ENCODE data around the gene ANKRD11.
A peak's percentile ranks its signal among the peaks of the same experiment; 100 is the strongest.
"Not testable (repeated sequence)": the region's sequence is repeated elsewhere in the genome, so short reads cannot be mapped to it uniquely, and the experiment has no call there.

ANKRD11 gene

GRCh38 chr16:89475144-89475543 lies 15.2 kb downstream of the ANKRD11 start:
- Mint-ChIP-seq H3K4me3 (peak overlapping the region; percentile 23), H3K4me1 (peaks cover 94% of the 10 kb centered on the region), H3K27me3 (no peaks in the 10 kb centered on the region), H3K36me3 (peaks cover 3% of the 10 kb centered on the region), H3K27ac (no peak overlapping the region), H3K9me3 (no peaks in the 10 kb centered on the region)

- Mint-ChIP-seq H3K27ac (peak overlapping the region; percentile 35), H3K27me3 (no peaks in the 10 kb centered on the region), H3K4me3 (peak overlapping the region; percentile 68), H3K36me3 (peaks cover 3% of the 10 kb centered on the region), H3K4me1 (peaks cover 95% of the 10 kb centered on the region), H3K9me3 (no peaks in the 10 kb centered on the region)
These were observed 16.5 kb downstream of the ANKRD11 start for GRCh38 chr16:89473791-89474414.

GRCh38 chr16:89473136-89473712 lies 17.1 kb downstream of the ANKRD11 start:
- peak overlapping the region; percentile 72 for H3K27ac Mint-ChIP-seq
- H3K9me3 Mint-ChIP-seq = no peaks in the 10 kb centered on the region
- peak overlapping the region; percentile 68 for H3K4me3 Mint-ChIP-seq
- no peaks in the 10 kb centered on the region for H3K27me3 Mint-ChIP-seq
- H3K36me3 Mint-ChIP-seq = peaks cover 3% of the 10 kb centered on the region
- peaks cover 93% of the 10 kb centered on the region for H3K4me1 Mint-ChIP-seq

DNA sequence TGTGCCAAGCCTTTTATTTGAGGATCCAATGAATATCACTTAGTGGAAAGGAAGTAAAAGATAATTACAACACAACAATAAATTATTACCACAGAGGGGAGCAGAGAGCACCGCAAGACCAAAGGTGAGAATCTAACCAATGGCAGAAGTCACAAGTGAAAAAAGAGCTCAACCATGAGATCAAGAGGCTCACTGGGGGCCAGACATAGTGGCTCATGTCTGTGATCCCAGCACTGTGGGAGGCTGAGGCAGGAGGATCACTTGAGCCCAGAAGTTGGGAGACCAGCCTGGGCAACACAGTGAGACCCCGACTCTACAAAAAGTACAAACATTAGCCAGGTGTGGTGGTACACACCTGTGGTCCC lies 17.7 kb downstream of the ANKRD11 start:
- no peaks in the 10 kb centered on the region for H3K27me3 Mint-ChIP-seq
- H3K4me3 Mint-ChIP-seq = peak overlapping the region; percentile 68
- peaks cover 3% of the 10 kb centered on the region for H3K36me3 Mint-ChIP-seq
- H3K9me3 Mint-ChIP-seq = no peaks in the 10 kb centered on the region
- peak overlapping the region; percentile 72 for H3K27ac Mint-ChIP-seq
- peaks cover 93% of the 10 kb centered on the region for H3K4me1 Mint-ChIP-seq

DNA sequence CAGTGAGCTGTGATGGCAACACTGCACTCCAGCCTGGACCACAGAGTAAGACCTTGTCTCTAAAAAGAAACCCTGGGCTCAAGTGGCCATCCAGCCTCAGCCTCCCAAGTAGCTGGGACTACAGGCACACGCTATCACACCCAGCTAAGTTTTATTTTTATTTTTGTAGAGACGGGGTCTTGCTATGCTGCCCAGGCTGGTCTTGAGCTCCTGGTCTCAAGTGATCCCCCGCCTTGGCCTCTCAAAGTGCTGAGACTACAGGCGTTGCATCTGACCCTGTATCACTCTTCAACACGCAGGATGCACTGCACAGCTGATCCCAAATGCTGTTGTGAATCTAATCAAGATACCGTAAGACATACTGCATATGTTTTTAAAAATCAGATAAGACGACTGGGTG lies 23.0 kb downstream of the ANKRD11 start:
- H3K4me3 Mint-ChIP-seq = no peak overlapping the region
- H3K4me1 Mint-ChIP-seq = peaks cover 73% of the 10 kb centered on the region
- peak overlapping the region; percentile 35 for H3K27ac Mint-ChIP-seq
- no peaks in the 10 kb centered on the region for H3K9me3 Mint-ChIP-seq
- no peaks in the 10 kb centered on the region for H3K36me3 Mint-ChIP-seq
- H3K27me3 Mint-ChIP-seq = no peaks in the 10 kb centered on the region

DNA sequence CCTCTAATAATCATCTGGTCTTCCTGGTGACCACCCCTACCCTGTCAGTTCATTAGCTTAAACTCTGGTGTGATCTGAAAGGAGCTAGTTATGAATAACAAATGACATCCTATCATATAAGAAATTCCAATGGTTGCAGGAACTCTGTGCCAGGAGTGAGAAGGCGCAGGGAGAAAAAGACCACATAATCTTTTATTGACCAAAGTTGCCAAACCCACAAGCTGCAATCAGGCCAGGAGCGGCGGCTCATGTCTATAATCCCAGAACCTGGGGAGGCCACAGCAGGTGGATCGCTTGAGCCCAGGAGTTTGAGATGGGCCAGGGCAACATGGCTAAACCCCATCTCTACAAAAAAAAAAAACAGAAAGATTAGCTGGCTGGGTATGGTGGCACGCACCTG lies 23.4 kb downstream of the ANKRD11 start:
- Mint-ChIP-seq H3K36me3 (no peaks in the 10 kb centered on the region), H3K27ac (peak overlapping the region; percentile 23), H3K27me3 (no peaks in the 10 kb centered on the region), H3K9me3 (no peaks in the 10 kb centered on the region), H3K4me1 (peaks cover 68% of the 10 kb centered on the region), H3K4me3 (peak overlapping the region; percentile 47)

- not testable (repeated sequence) for H3K9me3 Mint-ChIP-seq, H3K36me3 Mint-ChIP-seq, H3K27ac Mint-ChIP-seq, H3K4me3 Mint-ChIP-seq, H3K27me3 Mint-ChIP-seq
- H3K4me1 Mint-ChIP-seq = peaks cover 68% of the 10 kb centered on the region
These were observed 27.0 kb downstream of the ANKRD11 start for GRCh38 chr16:89463312-89463711.

DNA sequence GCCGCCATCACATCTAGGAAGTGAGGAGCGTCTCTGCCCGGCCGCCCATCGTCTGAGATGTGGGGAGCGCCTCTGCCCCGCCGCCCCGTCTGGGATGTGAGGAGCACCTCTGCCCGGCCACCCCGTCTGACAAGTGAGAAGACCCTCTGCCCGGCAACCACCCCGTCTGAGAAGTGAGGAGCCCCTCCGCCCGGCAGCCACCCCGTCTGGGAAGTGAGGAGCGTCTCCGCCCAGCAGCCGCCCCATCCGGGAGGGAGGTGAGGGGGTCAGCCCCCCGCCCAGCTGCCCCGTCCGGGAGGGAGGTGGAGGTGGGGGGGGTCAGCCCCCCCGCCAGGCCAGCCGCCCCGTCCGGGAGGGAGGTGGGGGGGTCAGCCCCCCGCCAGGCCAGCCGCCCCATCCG lies 27.7 kb downstream of the ANKRD11 start:
- not testable (repeated sequence) for H3K4me3 Mint-ChIP-seq, H3K9me3 Mint-ChIP-seq, H3K27ac Mint-ChIP-seq, H3K36me3 Mint-ChIP-seq, H3K27me3 Mint-ChIP-seq
- peaks cover 64% of the 10 kb centered on the region for H3K4me1 Mint-ChIP-seq

DNA sequence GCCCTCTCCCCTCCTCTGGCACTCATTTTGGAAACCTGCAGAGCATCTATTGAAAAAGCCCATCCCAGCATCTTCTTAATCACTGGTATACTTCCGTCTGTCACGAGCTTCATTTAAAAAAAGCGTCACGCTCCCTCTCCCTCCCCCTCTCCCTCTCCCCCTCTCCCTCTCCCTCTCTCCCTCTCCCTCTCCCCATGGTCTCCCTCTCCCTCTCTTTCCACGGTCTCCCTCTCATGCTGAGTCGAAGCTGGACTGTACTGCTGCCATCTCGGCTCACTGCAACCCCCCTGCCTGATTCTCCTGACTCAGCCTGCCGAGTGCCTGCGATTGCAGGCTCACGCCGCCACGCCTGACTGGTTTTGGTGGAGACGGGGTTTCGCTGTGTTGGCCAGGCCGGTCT lies 28.5 kb downstream of the ANKRD11 start:
- peaks cover 59% of the 10 kb centered on the region for H3K4me1 Mint-ChIP-seq

DNA sequence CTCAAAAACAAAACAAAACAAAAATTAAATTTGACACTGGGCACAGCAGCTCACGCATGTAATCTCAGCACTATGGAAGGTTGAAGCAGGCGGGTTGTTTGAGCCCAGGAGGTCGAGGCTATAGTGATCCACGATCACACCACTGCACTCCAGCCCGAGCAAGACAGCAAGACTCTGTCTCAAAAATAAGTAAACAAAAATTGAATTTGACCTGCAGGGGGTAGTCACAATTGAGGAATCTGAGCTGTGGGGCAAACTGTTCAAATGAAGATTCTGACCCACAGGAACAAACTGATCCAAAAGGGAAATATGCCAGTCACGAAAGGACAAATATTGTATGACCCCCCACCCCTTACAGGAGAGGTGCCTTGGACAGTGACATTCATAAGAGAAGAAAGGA lies 29.8 kb downstream of the ANKRD11 start:
- no peak overlapping the region for H3K4me3 Mint-ChIP-seq
- H3K36me3 Mint-ChIP-seq = peaks cover 4% of the 10 kb centered on the region
- H3K27me3 Mint-ChIP-seq = no peaks in the 10 kb centered on the region
- peaks cover 58% of the 10 kb centered on the region for H3K4me1 Mint-ChIP-seq
- H3K27ac Mint-ChIP-seq = peak overlapping the region; percentile 35
- H3K9me3 Mint-ChIP-seq = no peaks in the 10 kb centered on the region

More for the DNA sequence above, 28.5 kb downstream of the ANKRD11 start:
- H3K9me3 Mint-ChIP-seq, H3K27ac Mint-ChIP-seq, H3K4me3 Mint-ChIP-seq, H3K27me3 Mint-ChIP-seq, H3K36me3 Mint-ChIP-seq: not testable (repeated sequence)

- Mint-ChIP-seq H3K36me3 (peaks cover 6% of the 10 kb centered on the region), H3K27me3 (no peaks in the 10 kb centered on the region), H3K4me3 (peak overlapping the region; percentile 37), H3K9me3 (no peaks in the 10 kb centered on the region), H3K27ac (peak overlapping the region; percentile 78), H3K4me1 (peaks cover 55% of the 10 kb centered on the region)
These were observed 31.4 kb downstream of the ANKRD11 start for GRCh38 chr16:89458967-89459366.

DNA sequence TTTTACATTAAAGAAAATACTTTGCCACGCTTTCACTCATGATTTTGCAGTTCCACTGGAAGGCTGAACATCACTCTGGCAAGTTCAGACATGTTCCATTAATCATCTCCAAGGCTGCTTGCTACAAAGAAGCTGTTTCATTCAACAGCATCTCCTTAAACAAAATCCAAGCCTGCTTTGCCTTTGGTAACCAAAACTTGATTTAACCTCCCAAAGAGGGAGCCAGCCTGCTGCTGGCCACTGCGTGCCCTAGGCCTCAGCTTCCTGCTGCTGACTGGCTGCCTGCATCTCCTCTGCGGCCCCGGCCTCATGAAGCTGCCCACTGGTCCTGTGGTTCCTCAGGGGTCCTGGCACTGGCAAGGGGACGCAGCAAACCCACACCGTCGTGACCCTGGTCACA lies 31.8 kb downstream of the ANKRD11 start:
- H3K9me3 Mint-ChIP-seq = no peaks in the 10 kb centered on the region
- peaks cover 8% of the 10 kb centered on the region for H3K36me3 Mint-ChIP-seq
- H3K4me1 Mint-ChIP-seq = peaks cover 59% of the 10 kb centered on the region
- no peaks in the 10 kb centered on the region for H3K27me3 Mint-ChIP-seq
- H3K4me3 Mint-ChIP-seq = no peak overlapping the region
- H3K27ac Mint-ChIP-seq = peak overlapping the region; percentile 78

GRCh38 chr16:89456419-89456959 lies 33.9 kb downstream of the ANKRD11 start:
- Mint-ChIP-seq H3K36me3 (peaks cover 8% of the 10 kb centered on the region), H3K27ac (peak overlapping the region; percentile 47), H3K27me3 (no peaks in the 10 kb centered on the region), H3K4me3 (no peak overlapping the region), H3K9me3 (no peaks in the 10 kb centered on the region), H3K4me1 (peaks cover 70% of the 10 kb centered on the region)

GRCh38 chr16:89455692-89456091 lies 34.7 kb downstream of the ANKRD11 start:
- Mint-ChIP-seq H3K9me3 (no peaks in the 10 kb centered on the region), H3K27me3 (no peaks in the 10 kb centered on the region), H3K4me1 (peaks cover 69% of the 10 kb centered on the region), H3K4me3 (peak overlapping the region; percentile 36), H3K27ac (no peak overlapping the region), H3K36me3 (peaks cover 8% of the 10 kb centered on the region)

DNA sequence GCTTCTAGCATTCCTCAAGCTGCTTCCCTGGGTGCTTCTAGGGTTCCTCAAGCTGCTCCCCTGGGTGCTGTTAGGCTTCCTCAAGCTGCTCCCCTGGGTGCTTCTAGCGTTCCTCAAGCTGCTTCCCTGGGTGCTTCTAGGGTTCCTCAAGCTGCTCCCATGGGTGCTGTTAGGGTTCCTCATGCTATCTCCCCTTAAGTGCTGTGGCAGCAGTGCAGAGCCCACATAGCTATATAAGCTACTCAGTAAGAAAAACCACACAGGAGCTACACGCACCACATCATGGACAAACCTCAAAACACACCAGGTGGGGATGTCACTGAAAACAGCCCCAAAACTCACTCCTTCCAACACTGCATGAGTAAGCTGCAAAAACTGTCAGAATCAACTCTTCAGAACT lies 35.2 kb downstream of the ANKRD11 start:
- Mint-ChIP-seq H3K27ac (peak overlapping the region; percentile 36), H3K4me1 (peaks cover 70% of the 10 kb centered on the region), H3K36me3 (peaks cover 8% of the 10 kb centered on the region), H3K27me3 (no peaks in the 10 kb centered on the region), H3K9me3 (no peaks in the 10 kb centered on the region), H3K4me3 (peak overlapping the region; percentile 2)

GRCh38 chr16:89454378-89455125 lies 35.8 kb downstream of the ANKRD11 start:
- H3K27me3 Mint-ChIP-seq, H3K36me3 Mint-ChIP-seq, H3K4me3 Mint-ChIP-seq, H3K9me3 Mint-ChIP-seq, H3K27ac Mint-ChIP-seq: not testable (repeated sequence)
- H3K4me1 Mint-ChIP-seq = peaks cover 76% of the 10 kb centered on the region
